Hematopoietic multipotent progenitor cell treated with erythropoietin and hydrocortisone succinate and interleukin-3 and kit ligand, for 15 days (in vitro differentiated cells): ENCODE results near the gene C2CD2.
"Not testable (repeated sequence)": the region's sequence is repeated elsewhere in the genome, so short reads cannot be mapped to it uniquely, and the experiment has no call there.

Source experiments
- DNase-seq: peaks from one replicate; pipeline ENCODE4 v3.0.0-alpha.2; 2015; ENCODE audit warnings: low spot score

Gene C2CD2

GRCh38 chr21:41958886-41959563 is 5.2 kb upstream of the C2CD2 start:
- DNase-seq, result no peak

GRCh38 chr21:41957991-41958766 is 4.4 kb upstream of the C2CD2 start:
- DNase-seq, result no peak

GRCh38 chr21:41956926-41957729 is 3.3 kb upstream of the C2CD2 start:
- DNase-seq, result peak; percentile 70

GRCh38 chr21:41955516-41955915 is 1.7 kb upstream of the C2CD2 start:
- no peak for DNase-seq

GRCh38 chr21:41954654-41955499 is 1.1 kb upstream of the C2CD2 start:
- no peak for DNase-seq

- DNase-seq, result no peak
These were observed 478 bp downstream of the C2CD2 start for GRCh38 chr21:41953249-41953830.

- no peak for DNase-seq
These were observed 1.1 kb downstream of the C2CD2 start for GRCh38 chr21:41952568-41953248.

GRCh38 chr21:41951876-41952567 is 1.8 kb downstream of the C2CD2 start:
- no peak for DNase-seq

GRCh38 chr21:41950941-41951351 is 2.9 kb downstream of the C2CD2 start:
- DNase-seq, result no peak

GRCh38 chr21:41949631-41950030 is 4.2 kb downstream of the C2CD2 start:
- DNase-seq, result not testable (repeated sequence)

- no peak for DNase-seq
These were observed 4.9 kb downstream of the C2CD2 start for GRCh38 chr21:41948901-41949300.

- DNase-seq, result no peak
These were observed 5.5 kb downstream of the C2CD2 start for GRCh38 chr21:41948078-41948895.

GRCh38 chr21:41945982-41946381 is 7.8 kb downstream of the C2CD2 start:
- DNase-seq, result no peak

- no peak for DNase-seq
These were observed 10.0 kb downstream of the C2CD2 start for GRCh38 chr21:41943851-41944250.

GRCh38 chr21:41942457-41942856 is 11.4 kb downstream of the C2CD2 start:
- DNase-seq, result no peak

- DNase-seq, result no peak
These were observed 11.9 kb downstream of the C2CD2 start for GRCh38 chr21:41941941-41942340.

- no peak for DNase-seq
These were observed 13.4 kb downstream of the C2CD2 start for GRCh38 chr21:41940431-41940830.

GRCh38 chr21:41939391-41939790 is 14.4 kb downstream of the C2CD2 start:
- DNase-seq, result no peak
